ENCODE measurements around the gene MAGEA1.

- TF ChIP-seq CTCF (IDR thresholded peaks at IDR 0.05; ENCODE audit: insufficient read depth, low read depth, low read length), result no peak
- TF ChIP-seq EZH2 (IDR thresholded peaks at IDR 0.05; ENCODE audit: insufficient read depth, low read length), result no peak
Observed at GRCh38 chrX:153179131-153179530, at the start of gene MAGEA1.

All from astrocyte (in vitro differentiated cells and primary cell).